ENCODE results near the gene C1orf232.

GRCh38 chr1:26156285-26157038 lies 12.3 kb downstream of the C1orf232 start:
- no peak for TF ChIP-seq CTCF (IDR thresholded peaks at IDR 0.05; ENCODE audit: low read depth, low read length, missing input control)
- TF ChIP-seq MAX (IDR thresholded peaks at IDR 0.05) = no peak
- no peak for TF ChIP-seq REST (IDR thresholded peaks at IDR 0.05)
- TF ChIP-seq GABPA (IDR thresholded peaks at IDR 0.05 in 1 of 2, conservative IDR thresholded peaks at IDR 0.05 in 1 of 2) = no peak

Data from liver (tissue), 3 donors.